Stimulated activated CD4-positive, alpha-beta T cell treated with anti-CD3 and anti-CD28 coated beads, Interleukin-1b, Interleukin-23, amount 100 ng/mL, for 24 hours (primary cell): Measurements from ENCODE around the gene ZBTB17.
"Not testable (repeated sequence)": the region's sequence is repeated elsewhere in the genome, so short reads cannot be mapped to it uniquely, and the experiment has no call there.

Source experiments
- DNase-seq, 4 experiments: peaks; one replicate each; pipeline ENCODE4 v3.0.0-alpha.2; 2020; ENCODE audit warnings: low read depth in 4 of 4, low spot score in 1 of 4

Gene ZBTB17

DNA sequence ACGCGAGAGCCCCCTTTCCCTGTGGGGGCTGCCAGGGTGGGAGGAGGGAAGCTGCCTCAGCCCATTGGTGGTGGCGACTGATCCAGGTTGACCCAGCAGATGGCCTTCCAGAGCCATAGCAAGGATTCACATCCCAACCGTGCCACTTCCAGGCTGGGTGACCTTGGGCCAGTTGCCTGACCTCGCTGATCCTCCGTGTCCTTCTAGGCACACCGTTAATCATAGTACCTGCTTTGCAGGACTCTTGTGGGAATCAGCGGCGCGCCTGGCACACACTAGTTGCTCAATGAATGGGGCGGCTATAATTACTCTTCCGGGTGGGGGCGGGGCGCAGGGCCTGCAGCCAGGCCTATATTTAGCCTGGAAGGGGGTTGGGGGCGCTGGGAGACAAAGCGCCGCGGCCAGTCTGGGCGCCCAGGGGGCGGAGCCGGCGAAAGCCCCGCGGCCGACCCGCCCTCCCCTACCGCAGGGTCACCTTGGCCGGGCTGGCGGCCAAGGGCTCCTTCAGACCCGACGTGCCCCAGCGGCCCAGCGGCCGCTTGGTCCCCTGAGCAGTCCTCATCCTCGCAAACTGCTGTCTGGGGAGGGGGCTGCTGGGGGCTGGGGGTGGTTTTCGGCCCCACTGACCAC lies 36.8 kb upstream of the ZBTB17 start:
- peak in 1 of 4 experiments; percentile 23 for DNase-seq

- no peak for DNase-seq
These were observed 36.2 kb upstream of the ZBTB17 start for GRCh38 chr1:16011936-16012589.

DNA sequence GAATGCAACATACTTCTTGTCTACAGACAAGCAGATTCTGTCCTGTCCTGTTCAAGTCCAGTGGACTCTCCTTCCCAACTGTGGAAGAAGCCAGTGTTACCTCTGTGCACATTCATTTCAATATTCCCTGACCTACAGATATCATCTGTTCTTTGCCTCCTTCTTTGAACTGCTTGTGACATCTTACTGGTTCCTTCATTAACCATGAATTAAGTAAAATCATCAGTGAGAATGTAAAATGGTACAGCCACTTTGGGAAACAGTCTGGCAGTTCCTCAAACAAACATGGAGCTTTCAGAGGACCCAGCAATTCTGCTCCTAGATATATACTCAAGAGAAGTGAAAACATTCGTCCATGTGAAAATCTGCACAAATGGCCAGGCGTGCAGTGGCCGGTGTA lies 34.9 kb upstream of the ZBTB17 start:
- no peak for DNase-seq

- DNase-seq: no peak
These were observed 33.8 kb upstream of the ZBTB17 start for GRCh38 chr1:16009678-16010077.

GRCh38 chr1:16009030-16009460 lies 33.1 kb upstream of the ZBTB17 start:
- peak; percentile 55 to 65 (median 62) for DNase-seq

DNA sequence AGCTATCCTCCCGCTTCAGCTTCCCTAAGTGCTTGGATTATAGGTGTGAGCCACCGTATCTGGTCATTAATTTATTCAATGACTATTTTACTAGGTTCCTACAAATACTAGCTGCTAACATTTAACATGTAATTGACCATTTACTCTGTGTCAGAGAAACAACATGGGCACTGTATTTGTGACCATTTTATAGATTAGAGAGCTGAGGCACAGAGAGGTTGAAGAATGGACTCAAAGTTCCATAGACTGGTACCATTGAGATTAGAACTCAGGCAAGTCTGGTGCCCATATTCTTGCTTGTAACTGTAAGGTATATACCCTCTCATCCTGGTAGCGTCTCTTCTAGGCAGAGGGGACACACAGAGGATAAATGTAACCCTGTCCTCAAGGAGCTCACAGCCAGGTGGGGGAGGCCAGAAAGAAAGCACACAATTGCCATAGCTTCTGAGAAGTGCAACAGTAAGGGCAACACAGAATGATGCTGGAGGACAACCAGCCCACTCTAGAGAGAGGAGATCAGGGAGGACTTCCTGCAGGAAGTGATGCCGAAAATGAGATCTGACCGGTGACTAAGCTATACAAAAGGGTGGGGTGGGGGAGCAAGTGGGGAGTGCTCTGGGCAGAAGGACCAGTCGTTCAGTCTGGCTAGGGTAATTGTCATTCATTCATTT lies 31.9 kb upstream of the ZBTB17 start:
- no peak for DNase-seq

DNA sequence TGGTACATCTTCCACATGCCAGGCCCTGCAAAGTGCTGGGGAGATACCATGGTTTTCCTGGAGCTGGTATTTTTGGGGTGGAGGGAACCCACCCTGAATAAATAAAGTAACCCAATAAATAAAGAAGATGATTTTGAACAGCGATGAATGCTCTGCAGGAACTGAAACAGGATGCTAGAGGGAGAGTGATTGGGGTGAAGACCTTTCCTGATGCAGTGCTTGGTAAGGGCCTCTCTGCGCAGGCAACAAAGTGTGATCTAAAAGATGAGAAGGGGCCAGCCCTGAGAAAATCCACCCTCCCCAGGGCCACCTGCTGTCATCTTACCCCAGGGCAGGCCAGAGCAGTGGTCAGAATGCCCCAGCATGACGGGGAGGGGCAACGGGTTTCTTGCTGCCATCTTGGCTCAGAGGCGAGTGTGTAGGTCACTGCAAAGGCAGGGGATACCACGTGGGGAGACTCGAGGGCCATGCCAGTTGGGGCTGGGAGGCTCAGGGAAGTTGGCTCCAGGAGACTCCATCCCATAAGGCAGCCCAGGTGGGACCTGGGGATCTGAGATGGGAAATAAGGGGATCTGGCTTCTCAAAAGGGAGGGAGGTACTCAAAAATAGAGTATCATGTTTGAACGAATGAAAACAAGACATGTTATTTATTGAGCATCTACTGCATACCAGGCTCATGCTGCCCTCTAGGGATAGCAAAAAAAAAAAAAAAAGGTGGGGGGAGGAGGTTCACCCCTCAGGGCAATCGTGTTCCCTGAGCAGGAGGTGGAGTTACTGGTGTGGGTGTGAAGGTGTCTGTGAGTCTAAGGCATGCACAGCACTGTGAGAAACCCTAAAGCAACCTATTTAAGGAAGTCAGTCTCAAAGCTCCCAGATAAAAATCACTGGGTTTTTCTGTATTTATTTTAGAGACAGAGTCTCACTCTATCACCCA lies 30.9 kb upstream of the ZBTB17 start:
- DNase-seq: no peak

DNA sequence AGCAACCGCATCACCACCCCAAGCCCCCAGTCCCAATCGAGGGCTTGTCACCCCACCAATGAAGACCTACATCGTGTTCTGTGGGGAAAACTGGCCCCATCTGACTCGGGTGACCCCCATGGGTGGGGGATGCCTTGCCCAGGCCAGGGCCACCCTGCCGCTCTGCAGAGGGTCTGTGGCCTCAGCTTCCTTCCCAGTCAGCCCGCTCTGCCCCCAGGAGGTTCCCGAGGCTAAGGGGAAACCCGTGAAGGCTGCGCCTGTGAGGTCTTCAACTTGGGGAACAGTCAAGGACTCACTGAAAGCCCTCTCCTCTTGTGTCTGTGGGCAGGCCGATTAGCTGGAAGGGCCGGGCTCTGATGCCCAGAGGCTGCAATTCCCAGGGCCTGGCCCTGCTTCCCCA lies 30.1 kb upstream of the ZBTB17 start:
- no peak for DNase-seq

DNA sequence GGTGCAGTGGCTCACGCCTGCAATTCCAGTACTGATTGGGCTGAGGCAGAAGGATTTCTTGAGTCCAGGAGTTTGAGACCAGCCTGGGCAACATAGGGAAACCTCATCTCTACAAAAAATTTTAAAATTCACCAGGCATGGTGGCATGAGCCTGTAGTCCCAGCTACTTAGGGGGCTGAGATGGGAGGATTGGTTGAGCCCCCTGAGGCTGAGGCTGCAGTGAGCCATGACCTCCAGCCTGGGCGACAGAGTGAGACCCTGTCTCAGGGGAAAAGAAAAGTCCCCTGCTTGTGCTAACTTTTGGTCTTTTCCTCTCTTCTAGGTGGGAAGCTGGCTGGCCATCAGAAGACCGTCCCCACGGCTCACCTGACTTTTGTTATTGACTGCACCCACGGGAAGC lies 29.7 kb upstream of the ZBTB17 start:
- no peak for DNase-seq

DNA sequence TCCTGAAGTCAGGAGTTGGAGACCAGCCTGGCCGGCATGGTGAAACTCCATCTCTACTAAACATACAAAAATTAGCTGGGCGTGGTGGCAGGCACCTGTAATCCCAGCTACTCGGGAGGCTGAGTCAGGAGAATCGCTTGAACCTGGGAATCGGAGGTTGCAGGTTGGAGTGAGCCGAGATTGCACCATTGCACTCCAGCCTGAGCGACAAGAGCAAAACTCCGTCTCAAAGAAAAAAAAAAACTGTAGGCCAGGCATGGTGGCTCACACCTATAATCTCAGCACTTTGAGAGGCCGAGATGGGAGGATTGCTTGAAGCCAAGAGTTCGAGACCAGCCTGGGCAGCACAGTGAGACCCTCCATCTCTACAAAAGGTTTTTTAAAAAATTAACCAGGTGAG lies 25.4 kb upstream of the ZBTB17 start:
- not testable (repeated sequence) for DNase-seq

DNA sequence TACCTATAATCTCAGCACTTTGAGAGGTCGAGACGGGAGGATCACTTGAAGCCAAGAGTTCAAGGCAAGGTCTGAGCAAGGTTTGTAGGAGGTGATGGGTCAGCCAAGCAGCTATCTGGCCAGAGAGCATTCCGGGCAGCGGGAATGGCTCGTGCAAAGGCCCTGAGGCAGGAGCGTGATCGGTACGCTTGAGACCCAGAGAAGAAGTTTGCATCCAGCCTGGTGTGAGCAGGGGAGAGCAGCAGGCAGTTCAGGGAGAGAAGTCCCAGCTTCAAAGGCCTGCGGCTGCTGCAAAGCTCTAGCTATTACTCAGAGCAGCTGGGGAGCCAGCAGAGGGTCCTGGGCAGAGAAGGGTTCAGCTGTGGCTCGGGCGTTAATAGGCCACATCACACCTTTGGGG lies 23.0 kb upstream of the ZBTB17 start:
- no peak for DNase-seq

DNA sequence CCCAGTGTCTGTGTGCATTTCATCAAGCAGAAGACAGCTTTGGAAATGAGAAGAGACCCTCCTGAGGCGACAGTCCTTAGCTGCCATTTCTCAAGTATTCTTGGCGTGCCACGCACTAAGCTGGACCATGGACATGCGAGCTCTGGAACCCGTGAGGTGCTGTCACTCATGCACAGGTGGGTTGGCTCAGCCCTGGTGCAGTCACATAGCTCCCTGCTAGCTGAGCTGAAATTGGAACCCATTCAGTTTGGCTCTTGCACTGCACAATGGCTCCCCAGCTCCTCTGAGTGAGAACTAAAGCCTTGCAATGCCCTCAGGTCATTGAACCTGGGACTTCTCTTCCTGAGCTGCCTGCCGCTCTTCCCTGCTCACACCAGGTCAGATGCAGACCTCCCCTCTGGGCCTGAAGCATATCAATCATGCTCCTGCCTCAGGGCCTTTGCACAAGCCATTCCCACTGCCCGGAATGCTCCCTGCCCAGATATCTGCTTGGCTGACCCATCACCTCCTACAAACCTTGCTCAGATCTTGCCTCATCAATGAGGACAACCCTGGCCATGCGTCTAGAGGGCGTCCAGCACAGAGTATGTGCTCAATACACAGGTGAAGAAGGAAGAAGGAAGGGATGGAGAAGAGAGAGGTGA lies 21.9 kb upstream of the ZBTB17 start:
- no peak for DNase-seq

DNA sequence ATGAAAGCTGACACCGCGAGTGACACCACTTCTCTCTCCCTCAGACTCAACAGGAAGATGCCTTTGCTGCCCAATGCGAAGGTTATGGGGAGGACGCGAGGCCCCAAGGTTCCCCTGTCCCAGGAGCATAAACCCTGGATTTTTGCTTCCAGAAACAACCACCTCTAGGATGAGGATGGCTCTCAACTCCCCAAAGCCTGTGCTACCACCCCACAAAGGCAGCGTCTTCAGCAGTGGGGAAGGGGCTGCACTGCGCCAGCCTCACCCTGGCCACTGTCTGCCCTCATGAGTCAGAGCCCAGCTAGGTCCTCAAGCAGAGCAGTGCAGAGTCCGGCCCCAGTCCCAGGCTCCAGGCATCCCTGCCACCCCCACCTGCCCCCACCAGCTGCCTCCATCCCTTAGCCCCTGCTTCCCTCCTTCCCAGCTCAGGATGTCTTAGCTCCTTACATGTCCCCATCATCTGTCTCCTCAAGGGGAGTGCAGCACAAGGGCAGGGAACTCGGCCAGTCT lies 21.2 kb upstream of the ZBTB17 start:
- DNase-seq: no peak

GRCh38 chr1:15994590-15995351 lies 18.9 kb upstream of the ZBTB17 start:
- DNase-seq: peak in 2 of 4 experiments; percentile 16 to 31

GRCh38 chr1:15994081-15994480 lies 18.2 kb upstream of the ZBTB17 start:
- no peak for DNase-seq

DNA sequence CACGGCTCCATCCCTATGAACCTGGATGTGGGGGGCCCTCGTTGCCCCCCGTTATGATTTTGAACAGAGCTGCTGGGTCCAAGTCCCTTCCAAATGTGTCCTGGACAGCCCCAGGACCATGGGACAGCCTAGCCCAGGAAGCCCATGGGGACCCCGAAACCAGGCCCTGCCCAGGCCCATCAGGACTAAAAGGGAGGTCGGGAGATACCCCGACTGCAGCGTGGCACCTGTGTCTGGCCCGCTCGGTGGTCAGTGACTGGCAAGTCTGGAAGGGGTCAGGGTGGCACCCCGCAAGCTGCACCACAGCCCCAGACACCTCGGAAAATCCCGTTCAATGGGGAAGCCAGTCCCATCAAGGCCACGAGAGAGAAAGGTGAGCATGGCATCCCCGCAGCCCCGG lies 17.8 kb upstream of the ZBTB17 start:
- DNase-seq: no peak

GRCh38 chr1:15992582-15993500 lies 16.9 kb upstream of the ZBTB17 start:
- DNase-seq: no peak

- no peak for DNase-seq
These were observed 16.3 kb upstream of the ZBTB17 start for GRCh38 chr1:15992187-15992553.
